HepG2 (cell line): ENCODE measurements around the gene SCUBE1. TPM values are rescaled to one million over a fixed set of nuclear protein-coding genes. Genes with fewer than 3 reads are reported as not detected.

ENCODE experiments used
- ASH2L ChIP-seq: fragments of 300-600, 200-600 bp; sonication (generic); IDR thresholded peaks from 2 replicates; pipeline ENCODE4 v1.7.0; 2017; ENCODE audit warnings: low read depth, mild to moderate bottlenecking, moderate library complexity, mixed read lengths, low read length; ENCODE audit not compliant: insufficient read length
- ATF1 ChIP-seq: IDR thresholded peaks from 2 replicates; pipeline ENCODE4 v1.6.1; 2016; ENCODE audit warnings: mild to moderate bottlenecking, control low read depth
- CBFB ChIP-seq: sonication (generic); formaldehyde crosslinking; IDR thresholded peaks from 2 replicates; pipeline ENCODE4 v1.4.0; 2020; ENCODE audit warnings: missing genetic modification reagents
- CBX5 ChIP-seq: sonication (generic); formaldehyde crosslinking; IDR thresholded peaks from 2 replicates; pipeline ENCODE4 v1.4.0; 2020; ENCODE audit warnings: missing genetic modification reagents, borderline replicate concordance
- CEBPG ChIP-seq: IDR thresholded peaks from 2 replicates; pipeline ENCODE4 v1.6.1; 2016
- GMEB2 ChIP-seq: IDR thresholded peaks from 2 replicates; pipeline ENCODE4 v1.6.1; 2016; ENCODE audit warnings: missing biosample characterization, missing genetic modification reagents, low read depth
- GPBP1L1 ChIP-seq: sonication (generic); formaldehyde crosslinking; IDR thresholded peaks from 2 replicates; pipeline ENCODE4 v1.5.0; 2020; ENCODE audit warnings: mild to moderate bottlenecking, missing genetic modification reagents
- HBP1 ChIP-seq: IDR thresholded peaks from 2 replicates; pipeline ENCODE4 v1.6.1; 2016; ENCODE audit warnings: low read depth, control low read depth
- HNRNPH1 ChIP-seq: fragments of 200-400 bp; formaldehyde crosslinking; optimal IDR thresholded peaks from 2 replicates; pipeline ENCODE3; 2017; ENCODE audit warnings: mild to moderate bottlenecking, low read depth, low read length
- MTF2 ChIP-seq: sonication (generic); formaldehyde crosslinking; IDR thresholded peaks from 2 replicates; pipeline ENCODE4 v1.5.0; 2020; ENCODE audit warnings: missing genetic modification reagents, borderline replicate concordance
- NAIF1 ChIP-seq: sonication (generic); formaldehyde crosslinking; IDR thresholded peaks from 2 replicates; pipeline ENCODE4 v1.5.0; 2020; ENCODE audit warnings: mild to moderate bottlenecking, missing genetic modification reagents, borderline replicate concordance
- NR2F2 ChIP-seq: IDR thresholded peaks from 2 replicates; pipeline ENCODE4 v1.6.1; 2012; ENCODE audit warnings: low read depth, inconsistent platforms, borderline replicate concordance
- NR2F6 ChIP-seq, 2 experiments: IDR thresholded peaks; 2 replicates each; pipeline ENCODE4 v1.6.1; 2016; ENCODE audit warnings: antibody characterized with exemption in 1 of 2, mild to moderate bottlenecking in 1 of 2
- RAD51 ChIP-seq: fragments of 450-650 bp; IDR thresholded peaks from 2 replicates; pipeline ENCODE4 v1.6.1; 2016; ENCODE audit warnings: borderline replicate concordance
- RERE ChIP-seq: IDR thresholded peaks from 2 replicates; pipeline ENCODE4 v1.6.1; 2016; ENCODE audit warnings: low read depth, missing genetic modification reagents, missing compliant biosample characterization
- SRSF9 ChIP-seq: fragments of 200-400 bp; formaldehyde crosslinking; IDR thresholded peaks from 2 replicates; pipeline ENCODE4 v1.6.1; 2018; ENCODE audit warnings: borderline replicate concordance, mild to moderate bottlenecking, low read depth, low read length; ENCODE audit not compliant: insufficient read depth, poor library complexity, severe bottlenecking
- ZBTB25 ChIP-seq: IDR thresholded peaks from 2 replicates; pipeline ENCODE4 v1.6.1; 2018; ENCODE audit warnings: missing genetic modification reagents
- ZNF12 ChIP-seq: sonication (generic); formaldehyde crosslinking; IDR thresholded peaks from 2 replicates; pipeline ENCODE4 v1.5.0; 2020; ENCODE audit warnings: missing genetic modification reagents
- ZNF121 ChIP-seq: sonication (generic); formaldehyde crosslinking; IDR thresholded peaks from 2 replicates; pipeline ENCODE4 v1.5.0; 2020; ENCODE audit warnings: mild to moderate bottlenecking, missing genetic modification reagents
- ZSCAN21 ChIP-seq: sonication (generic); formaldehyde crosslinking; IDR thresholded peaks from 2 replicates; pipeline ENCODE4 v1.8.0; 2022; ENCODE audit warnings: mild to moderate bottlenecking, missing genetic modification reagents, moderate library complexity, borderline replicate concordance
- polyA plus RNA-seq, 8 experiments: library from polyadenylated mRNA; depleted of rRNA in 3 of 8; stranded (reverse) in 7 of 8; unstranded in 1 of 8; fragments of >200 nt; fragmentation: Illumina TruSeq in 4 of 8; extraction: Trizol in 4 of 8; gene quantifications; 2 replicates each; pipeline versions ENCODE4 v1.2.1 to v1.2.3, GENCODE V29; 2011 to 2016; ENCODE audit warnings: low read depth in 4 of 8, missing spikeins in 1 of 8, mixed read lengths in 1 of 8; ENCODE audit not compliant: insufficient read depth in 1 of 8
- total RNA-seq, 5 experiments: library from RNA; depleted of rRNA; stranded (reverse); fragments of >200 nt; fragmentation: Illumina TruSeq; extraction: Trizol; gene quantifications; 2 replicates each; pipeline ENCODE4 v1.2.3, GENCODE V29; 2016; ENCODE audit warnings: low read depth in 1 of 5

The SCUBE1 gene
- total and polyA plus RNA-seq, 2 of the 13 experiments (the other 11 are each of a cell fraction or from before 2014, with no cell fraction given): under 0.01 to 0.05 TPM

- no peak for TF ChIP-seq ZNF121
- no peak for TF ChIP-seq GPBP1L1
- TF ChIP-seq ZNF12 (CRISPR knock-in tag): no peak
- no peak for TF ChIP-seq ASH2L
- TF ChIP-seq CBFB (CRISPR knock-in tag): no peak
- no peak for TF ChIP-seq ATF1 (CRISPR knock-in tag)
- no peak for TF ChIP-seq GMEB2 (CRISPR knock-in tag)
- no peak for TF ChIP-seq HNRNPH1
- TF ChIP-seq NR2F2: no peak
- no peak for TF ChIP-seq HBP1 (CRISPR knock-in tag)
- TF ChIP-seq NAIF1 (CRISPR knock-in tag): no peak
- no peak for TF ChIP-seq CEBPG (CRISPR knock-in tag)
- TF ChIP-seq RAD51: no peak
- no peak for TF ChIP-seq NR2F6 (IDR thresholded peaks at IDR 0.05)
- 0 out of 2 replicates have a peak, but pooled peaks have one; percentile 20 for TF ChIP-seq NR2F6 (CRISPR knock-in tag; IDR thresholded peaks at IDR 0.05)
- TF ChIP-seq RERE (CRISPR knock-in tag): no peak
- TF ChIP-seq CBX5 (CRISPR knock-in tag): no peak
- TF ChIP-seq ZBTB25: no peak
- TF ChIP-seq MTF2 (CRISPR knock-in tag): no peak
- TF ChIP-seq SRSF9: no peak
- TF ChIP-seq ZSCAN21 (CRISPR knock-in tag): no peak
Measured at GRCh38 chr22:43273902-43274484, 69.2 kb downstream of the SCUBE1 start (continued).
